K562 (cell line): Measurements from ENCODE around the gene LRP2. TPM values are rescaled to one million over a fixed set of nuclear protein-coding genes. Genes with fewer than 3 reads are reported as not detected.
"Not testable (repeated sequence)": the region's sequence is repeated elsewhere in the genome, so short reads cannot be mapped to it uniquely, and the experiment has no call there.

Experiments used
- ATAC-seq: fragments of 200-7000 bp; cut with Tn5 transposase; 3 replicates; pipeline ENCODE4 v1.9.1; 2020; ENCODE audit warnings: moderate library complexity
- BruUV-seq: library from RNA; stranded (reverse); fragments of 400-500 nt; replicated peaks from 2 replicates; lab custom pipeline; 2021; lab: Mats Ljungman, UMichigan
- CTCF ChIA-PET: fragments of 300-600 bp; formaldehyde crosslinking; extraction: SDS; loops from one replicate; lab custom pipeline; 2021; ENCODE audit warnings: low intra/inter-chr PET ratio; lab: Yijun Ruan, JAX
- POLR2A ChIA-PET: fragments of 300-600, 350-650 bp; sonication (Branson Sonifier 250); formaldehyde crosslinking; extraction: SDS; loops from one replicate; lab custom pipeline; 2021; ENCODE audit warnings: antibody characterized with exemption, inconsistent platforms; lab: Yijun Ruan, JAX
- DNase-seq, 4 experiments: peaks; one replicate each; pipeline versions ENCODE4 v3.0.0 to v3.0.0-alpha.2; 2011 to 2018; ENCODE audit warnings: low spot score in 3 of 4, mixed read lengths in 3 of 4; ENCODE audit errors: extremely low read depth in 1 of 4
- FAIRE-seq: peaks from 2 replicates; lab custom pipeline; 2011; peaks lifted over from hg19 to GRCh38; lab: Jason Lieb, UNC
- H2AFZ ChIP-seq: 2 replicates; pipeline ENCODE4 v1.6.0; 2011; ENCODE audit warnings: low read depth, low read length, control low read depth, inconsistent platforms
- H3K27ac ChIP-seq: fragments of 200-600 bp; 3 replicates; pipeline ENCODE4 v1.8.0; 2011; ENCODE audit warnings: low read depth, mild to moderate bottlenecking, control low read depth, inconsistent platforms, low read length, moderate library complexity, mixed read lengths; ENCODE audit errors: extremely low read depth
- H3K27me3 ChIP-seq, 2 experiments: fragments of 300-600 bp in 1 of 2; 2 replicates in 1 of 2; 3 replicates in 1 of 2; pipeline versions ENCODE4 v1.6.0 to v1.8.0; 2011; ENCODE audit warnings: inconsistent platforms in 2 of 2, low read length in 2 of 2, mild to moderate bottlenecking in 1 of 2, mixed read lengths in 1 of 2, moderate library complexity in 1 of 2; ENCODE audit not compliant: control insufficient read depth in 2 of 2, insufficient read depth in 2 of 2
- H3K36me3 ChIP-seq: fragments of 300-600 bp; 3 replicates; pipeline ENCODE4 v1.8.0; 2011; ENCODE audit warnings: mild to moderate bottlenecking, low read length, inconsistent platforms; ENCODE audit not compliant: control insufficient read depth, insufficient read depth
- H3K4me1 ChIP-seq, 2 experiments: fragments of 200-600 bp in 1 of 2; replicated peaks in 1 of 2; 2 replicates in 1 of 2; 3 replicates in 1 of 2; pipeline versions ENCODE4 v1.5.1 to v1.8.0; 2011; ENCODE audit warnings: inconsistent platforms in 2 of 2, low read length in 2 of 2, mild to moderate bottlenecking in 1 of 2, mixed read lengths in 1 of 2, moderate library complexity in 1 of 2; ENCODE audit not compliant: control insufficient read depth in 2 of 2, insufficient read depth in 2 of 2
- H3K4me2 ChIP-seq: 2 replicates; pipeline ENCODE4 v1.6.1; 2011; ENCODE audit warnings: low read length, control low read depth, inconsistent platforms, mixed read lengths; ENCODE audit not compliant: insufficient read depth
- H3K4me3 ChIP-seq: fragments of 200-600 bp; sonication (generic), shearing (Covaris generic); 2 replicates; pipeline ENCODE4 v1.5.1; 2016; ENCODE audit warnings: control low read depth, inconsistent platforms
- H3K79me2 ChIP-seq: fragments of 200-600 bp; 3 replicates; pipeline ENCODE4 v1.8.0; 2011; ENCODE audit warnings: low read length, inconsistent platforms; ENCODE audit not compliant: control insufficient read depth, insufficient read depth
- H3K9ac ChIP-seq, 2 experiments: 2 replicates each; pipeline versions ENCODE4 v1.6.0 to v1.6.1; 2011; ENCODE audit warnings: low read depth in 2 of 2, low read length in 2 of 2, control low read depth in 1 of 2, inconsistent platforms in 1 of 2, mild to moderate bottlenecking in 1 of 2, mixed read lengths in 1 of 2; ENCODE audit not compliant: insufficient read depth in 1 of 2
- H3K9me1 ChIP-seq: one replicate; pipeline ENCODE4 v1.6.0; 2011; ENCODE audit warnings: inconsistent platforms, mild to moderate bottlenecking, low read length, moderate library complexity; ENCODE audit not compliant: control insufficient read depth, insufficient read depth
- H3K9me3 ChIP-seq: replicated peaks from 2 replicates; pipeline ENCODE4 v1.5.1; 2011; ENCODE audit warnings: low read depth, low read length, inconsistent platforms; ENCODE audit not compliant: control insufficient read depth, insufficient read depth
- H4K20me1 ChIP-seq: replicated peaks from 2 replicates; pipeline ENCODE4 v1.6.1; 2011; ENCODE audit warnings: low read length, inconsistent platforms, mixed read lengths; ENCODE audit not compliant: control insufficient read depth, insufficient read depth
- EWSR1 ChIP-seq: fragments of 450-650 bp; IDR thresholded peaks from 2 replicates; pipeline ENCODE4 v1.6.1; 2018; ENCODE audit warnings: borderline replicate concordance, mild to moderate bottlenecking, low read depth, moderate library complexity; ENCODE audit not compliant: partially characterized antibody
- PRMT5 ChIP-seq: sonication (generic); formaldehyde crosslinking; IDR thresholded peaks from 2 replicates; pipeline ENCODE4 v1.5.0; 2020; ENCODE audit warnings: missing genetic modification reagents
- ZNF445 ChIP-seq: fragments of 250-450 bp; sonication (Bioruptor Pico); IDR thresholded peaks from 2 replicates; pipeline ENCODE4 v1.4.0; 2020; ENCODE audit warnings: low read depth, mild to moderate bottlenecking, moderate library complexity
- WGBS: fragments of 100-300 bp; shearing (Covaris generic); methylation state at CpG from one replicate; pipeline ENCODE4 v1.1.6; 2016; ENCODE audit warnings: low coverage, mixed read lengths; ENCODE audit not compliant: insufficient coverage; ENCODE audit errors: missing lambda C conversion rate; 5-methylcytosine and 5-hydroxymethylcytosine counted together
- in situ Hi-C: fragments of 300-500 bp; cut with MboI; formaldehyde crosslinking; loops from 4 replicates; pipeline ENCODE4 v1.15.0; 2018; ENCODE audit warnings: inconsistent platforms, mixed read lengths
- intact Hi-C: fragments of 100-400 bp; cut with micrococcal nuclease; formaldehyde crosslinking; loops from 2 replicates; pipeline ENCODE4 v1.14.2; 2022
- polyA plus RNA-seq, 8 experiments: library from polyadenylated mRNA; depleted of rRNA in 4 of 8; stranded (reverse) in 5 of 8; unstranded in 3 of 8; fragments of >200 nt; fragmentation: Nextera tagmentation in 2 of 8; fragmentation: Illumina TruSeq in 1 of 8; extraction: Ambion mirVana in 2 of 8; extraction: Trizol in 1 of 8; gene quantifications; 2 replicates each; pipeline versions ENCODE4 v1.2.1 to v1.2.3, GENCODE V29; 2011 to 2014; ENCODE audit warnings: inconsistent platforms in 1 of 8, missing spikeins in 1 of 8
- total RNA-seq, 7 experiments: library from RNA; depleted of rRNA in 6 of 7; stranded (reverse); fragments of >200 nt in 6 of 7; fragmentation: Illumina TruSeq in 2 of 7; extraction: Trizol in 2 of 7; gene quantifications; 2 replicates each; pipeline versions ENCODE4 v1.2.1 to v1.2.3, GENCODE V29; 2011 to 2021; ENCODE audit warnings: low replicate concordance in 1 of 7
- TF ChIP-seq, protein P1 (sequence below), 2 experiments: fragments of 450-650 bp; formaldehyde crosslinking in 1 of 2; IDR thresholded peaks; 2 replicates each; pipeline versions ENCODE4 v1.4.0 to v1.6.1; 2014 to 2020; ENCODE audit warnings: mild to moderate bottlenecking in 2 of 2, borderline replicate concordance in 1 of 2, low read depth in 1 of 2

LRP2 gene
- total and polyA plus RNA-seq, 9 of the 15 experiments (the other 6 are each of a cell fraction or from before 2014, with no cell fraction given) = 0.04 to 0.18 (median 0.11) TPM; not detected in 1

DNA sequence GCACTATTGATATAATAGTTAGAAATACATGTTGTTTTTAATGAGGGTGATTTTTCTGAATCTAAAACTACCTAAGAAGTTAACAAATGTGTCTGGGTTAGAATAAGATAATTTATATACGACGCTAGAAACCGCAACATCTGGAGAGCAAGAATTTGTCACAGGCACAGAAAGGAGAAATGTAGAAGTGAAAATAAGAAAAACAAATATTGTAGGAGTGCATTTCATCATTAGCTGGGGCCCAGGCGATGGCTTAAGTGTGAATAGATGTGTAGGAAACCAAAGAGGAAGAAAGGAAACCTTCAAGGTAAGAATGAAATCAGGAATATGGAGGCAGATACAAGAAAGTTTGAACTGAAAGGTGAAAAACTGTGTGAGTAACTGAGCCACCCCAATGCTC lies 90.3 kb downstream of the LRP2 start (continued):
- TF ChIP-seq ZNF445 (CRISPR knock-in tag) = no peak
- TF ChIP-seq, protein P1, sequence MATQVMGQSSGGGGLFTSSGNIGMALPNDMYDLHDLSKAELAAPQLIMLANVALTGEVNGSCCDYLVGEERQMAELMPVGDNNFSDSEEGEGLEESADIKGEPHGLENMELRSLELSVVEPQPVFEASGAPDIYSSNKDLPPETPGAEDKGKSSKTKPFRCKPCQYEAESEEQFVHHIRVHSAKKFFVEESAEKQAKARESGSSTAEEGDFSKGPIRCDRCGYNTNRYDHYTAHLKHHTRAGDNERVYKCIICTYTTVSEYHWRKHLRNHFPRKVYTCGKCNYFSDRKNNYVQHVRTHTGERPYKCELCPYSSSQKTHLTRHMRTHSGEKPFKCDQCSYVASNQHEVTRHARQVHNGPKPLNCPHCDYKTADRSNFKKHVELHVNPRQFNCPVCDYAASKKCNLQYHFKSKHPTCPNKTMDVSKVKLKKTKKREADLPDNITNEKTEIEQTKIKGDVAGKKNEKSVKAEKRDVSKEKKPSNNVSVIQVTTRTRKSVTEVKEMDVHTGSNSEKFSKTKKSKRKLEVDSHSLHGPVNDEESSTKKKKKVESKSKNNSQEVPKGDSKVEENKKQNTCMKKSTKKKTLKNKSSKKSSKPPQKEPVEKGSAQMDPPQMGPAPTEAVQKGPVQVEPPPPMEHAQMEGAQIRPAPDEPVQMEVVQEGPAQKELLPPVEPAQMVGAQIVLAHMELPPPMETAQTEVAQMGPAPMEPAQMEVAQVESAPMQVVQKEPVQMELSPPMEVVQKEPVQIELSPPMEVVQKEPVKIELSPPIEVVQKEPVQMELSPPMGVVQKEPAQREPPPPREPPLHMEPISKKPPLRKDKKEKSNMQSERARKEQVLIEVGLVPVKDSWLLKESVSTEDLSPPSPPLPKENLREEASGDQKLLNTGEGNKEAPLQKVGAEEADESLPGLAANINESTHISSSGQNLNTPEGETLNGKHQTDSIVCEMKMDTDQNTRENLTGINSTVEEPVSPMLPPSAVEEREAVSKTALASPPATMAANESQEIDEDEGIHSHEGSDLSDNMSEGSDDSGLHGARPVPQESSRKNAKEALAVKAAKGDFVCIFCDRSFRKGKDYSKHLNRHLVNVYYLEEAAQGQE (IDR thresholded peaks at IDR 0.05; ENCODE audit: borderline replicate concordance) = no peak
- TF ChIP-seq, protein P1 (CRISPR knock-in tag; IDR thresholded peaks at IDR 0.05; ENCODE audit: low read depth) = no peak
- TF ChIP-seq EWSR1 = no peak
- TF ChIP-seq PRMT5 = no peak

DNA sequence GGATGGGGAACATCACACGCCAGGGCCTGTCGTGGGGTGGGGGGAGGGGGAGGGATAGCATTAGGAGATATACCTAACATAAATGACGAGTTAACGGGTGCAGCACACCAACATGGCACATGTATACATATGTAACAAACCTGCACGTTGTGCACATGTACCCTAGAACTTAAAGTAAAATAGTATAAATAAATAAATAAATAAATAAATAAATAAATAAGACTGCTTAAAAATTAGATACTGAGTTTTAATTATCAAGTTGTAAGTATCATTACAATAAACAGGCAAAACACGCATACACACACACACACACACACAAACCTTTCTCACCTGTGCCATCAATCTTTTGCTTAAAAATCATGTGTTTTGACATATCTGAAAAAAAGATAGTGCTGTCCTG lies 91.8 kb downstream of the LRP2 start:
- BruUV-seq, H3K9me3 ChIP-seq, ATAC-seq, H2AFZ ChIP-seq, H3K4me2 ChIP-seq, CTCF ChIA-PET, in situ Hi-C loops, H3K9me1 ChIP-seq, H3K36me3 ChIP-seq, H3K27ac ChIP-seq, H3K9ac ChIP-seq, H3K4me3 ChIP-seq, DNase-seq, H4K20me1 ChIP-seq, H3K4me1 ChIP-seq, H3K79me2 ChIP-seq, FAIRE-seq, POLR2A ChIA-PET, intact Hi-C loops: not testable (repeated sequence)
- 10% methylated on average over 3 of the region's 6 CpGs for WGBS
- peaks cover 0 to 14% of the 10 kb centered on the region in 2 experiments; a peak in 4 of 5 replicates for H3K27me3 ChIP-seq
